Stimulated activated CD4-positive, alpha-beta T cell treated with anti-CD3 and anti-CD28 coated beads, Interleukin-4, amount 100 ng/mL, for 48 hours (primary cell): Measurements from ENCODE around the gene BRSK1.

ENCODE experiments used
- DNase-seq, 2 donors: peaks; one replicate each; pipeline ENCODE4 v3.0.0-alpha.2; 2020; ENCODE audit warnings: low read depth in 2 of 2

Gene BRSK1

DNA sequence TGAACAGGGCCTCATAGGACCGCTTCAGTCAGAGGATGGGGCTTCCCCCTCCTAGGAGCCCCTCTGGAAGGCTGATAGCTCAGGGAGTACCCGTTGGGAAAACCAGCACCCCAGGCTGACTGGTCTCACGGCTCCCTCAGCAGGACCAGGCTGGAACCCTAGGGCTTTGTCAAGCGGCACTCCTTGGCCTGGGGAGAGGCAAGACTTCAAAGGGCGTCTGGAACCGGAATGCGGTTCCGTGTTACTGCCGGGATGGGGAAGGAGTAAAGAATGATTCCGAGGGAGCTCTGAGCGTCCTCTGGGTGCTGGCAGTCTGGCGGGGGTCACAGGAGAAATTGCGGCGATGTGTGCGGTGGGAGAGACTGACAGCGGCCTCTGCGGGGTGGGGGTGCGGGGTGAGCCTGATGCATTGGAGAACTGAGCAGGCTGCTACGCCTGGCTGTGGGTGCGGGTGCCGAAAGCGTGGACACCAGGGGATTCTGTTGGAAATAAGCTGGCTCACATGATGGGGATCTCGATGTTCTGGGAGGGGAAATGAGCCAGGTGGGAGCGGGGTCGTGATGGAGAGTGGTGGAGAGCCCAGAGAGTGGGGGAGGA is 68.8 kb downstream of the BRSK1 start:
- DNase-seq, result no peak

DNA sequence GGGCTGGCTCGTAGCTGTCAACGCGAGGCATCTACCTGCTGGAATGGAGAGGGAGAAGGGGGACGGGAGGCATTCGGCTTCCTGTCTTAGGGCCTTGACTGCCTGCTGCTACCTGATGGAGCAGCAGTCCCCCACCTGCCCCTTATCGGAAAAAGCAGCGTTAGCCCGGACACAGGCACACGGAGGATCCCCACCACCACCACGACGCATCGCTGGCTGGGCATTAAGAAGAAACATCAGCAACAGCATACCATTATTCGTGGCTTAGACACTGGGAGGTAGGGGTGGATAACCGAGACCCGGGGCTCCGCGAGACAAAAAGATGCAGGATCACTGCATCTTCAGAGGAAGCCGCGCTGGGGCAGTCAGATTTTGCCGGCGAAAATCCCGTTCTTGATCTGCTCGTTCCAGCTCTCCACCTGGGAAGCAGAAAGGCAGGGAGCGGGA is 69.6 kb downstream of the BRSK1 start:
- no peak for DNase-seq

DNA sequence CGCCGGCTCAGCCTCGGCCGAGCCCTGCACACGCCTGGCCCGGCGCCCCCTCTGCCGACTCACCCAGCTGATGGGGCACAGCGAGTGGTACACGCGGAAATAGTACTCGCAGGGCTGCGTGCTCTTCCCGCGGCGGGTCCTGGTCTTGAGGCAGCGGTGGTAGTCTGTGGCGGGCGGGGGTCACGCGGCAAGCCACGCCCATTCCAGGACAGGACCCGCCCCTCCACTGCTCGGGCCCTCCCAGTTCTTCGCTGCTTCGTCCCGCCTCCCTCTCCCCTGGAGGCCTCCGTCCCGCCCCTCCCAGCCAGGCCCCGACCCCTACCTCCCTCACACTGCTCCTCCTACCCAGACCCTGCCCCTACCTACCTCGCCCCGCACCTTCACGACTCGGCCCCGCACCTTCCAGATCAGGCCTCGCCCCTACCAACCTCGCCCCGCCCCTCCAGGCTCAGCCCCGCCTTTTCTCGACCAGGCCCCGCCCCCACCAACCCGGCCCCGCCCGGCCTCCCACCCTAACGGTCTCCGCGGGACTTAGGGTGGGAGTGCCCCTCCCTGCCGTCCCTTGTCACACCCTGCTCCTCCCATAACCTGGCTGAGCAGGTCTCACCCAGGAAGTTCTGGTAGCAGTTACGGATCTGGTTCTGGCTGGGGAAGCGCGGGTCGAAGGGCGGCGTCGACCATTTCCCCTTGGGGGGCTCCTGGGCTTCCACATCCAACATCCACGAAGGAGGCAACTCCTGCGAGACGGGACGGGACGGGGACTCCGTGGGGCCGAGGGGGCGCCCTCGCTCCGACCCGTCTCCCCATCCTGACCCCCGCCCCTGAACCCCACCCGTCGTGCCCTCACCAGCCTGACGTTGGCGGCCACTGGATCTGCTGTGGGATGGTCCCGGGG is 70.3 kb downstream of the BRSK1 start:
- peak; percentile 45 to 54 for DNase-seq

DNA sequence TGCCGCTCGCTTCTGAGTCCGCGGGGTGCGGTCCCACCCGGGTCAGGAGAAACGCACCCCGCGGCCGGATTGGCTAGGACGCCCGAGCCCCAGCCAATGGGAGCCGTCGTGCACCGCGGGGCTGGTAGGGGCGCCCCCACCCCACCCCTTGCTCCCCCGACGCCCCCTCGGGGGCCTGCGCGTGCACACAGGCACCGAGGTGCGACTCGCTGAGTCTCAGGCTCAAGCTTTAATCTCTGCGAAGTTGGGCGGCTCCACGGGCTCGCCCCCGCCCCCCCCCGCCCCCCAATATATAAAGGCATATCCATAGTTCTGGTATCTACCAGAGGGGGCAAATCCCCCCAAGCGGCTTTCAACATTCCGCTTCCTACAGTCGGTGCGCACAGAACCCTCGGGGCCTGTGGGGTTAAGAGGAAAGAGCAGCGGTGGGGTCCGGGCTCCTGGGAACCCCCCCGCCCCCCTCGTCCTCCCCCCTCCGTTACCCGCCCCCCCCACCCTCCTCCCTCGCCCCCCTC is 71.0 kb downstream of the BRSK1 start, which contains the start of gene COX6B2:
Gene COX6B2, minus strand, starts transcription at position 22 of the 515 bp plus-strand sequence. CDS start 198 bp downstream, outside the sequence.
- no peak for DNase-seq

DNA sequence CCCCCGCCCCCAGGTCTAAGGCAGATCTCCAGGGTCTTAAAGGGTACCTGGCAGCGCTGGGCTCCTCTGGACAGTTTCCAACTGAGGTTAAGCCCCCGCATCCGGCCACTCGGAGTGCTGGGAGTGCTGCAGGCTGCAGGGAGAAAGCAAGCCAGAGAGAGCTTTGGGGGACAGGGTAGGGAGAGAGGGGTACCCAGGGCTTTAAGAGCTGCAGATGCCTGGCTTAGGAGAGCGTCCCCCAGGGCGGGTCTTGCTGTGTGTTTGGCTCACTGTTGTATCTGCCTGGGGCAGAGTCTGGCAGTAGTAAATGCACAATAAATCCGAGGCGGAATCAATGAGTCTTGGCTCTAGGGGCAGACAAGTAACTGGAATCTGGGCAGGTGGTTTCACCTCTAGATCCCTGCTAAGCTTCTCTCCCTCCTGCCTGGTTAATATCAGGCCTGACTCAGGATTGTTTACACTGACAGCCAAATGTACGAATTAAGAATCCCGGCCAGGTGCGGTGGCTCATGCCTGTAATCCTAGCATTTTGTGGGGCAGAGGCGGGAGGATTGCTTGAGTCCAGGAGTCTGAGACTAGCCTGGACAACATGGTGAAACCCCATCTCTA is 71.5 kb downstream of the BRSK1 start:
- DNase-seq, result no peak

DNA sequence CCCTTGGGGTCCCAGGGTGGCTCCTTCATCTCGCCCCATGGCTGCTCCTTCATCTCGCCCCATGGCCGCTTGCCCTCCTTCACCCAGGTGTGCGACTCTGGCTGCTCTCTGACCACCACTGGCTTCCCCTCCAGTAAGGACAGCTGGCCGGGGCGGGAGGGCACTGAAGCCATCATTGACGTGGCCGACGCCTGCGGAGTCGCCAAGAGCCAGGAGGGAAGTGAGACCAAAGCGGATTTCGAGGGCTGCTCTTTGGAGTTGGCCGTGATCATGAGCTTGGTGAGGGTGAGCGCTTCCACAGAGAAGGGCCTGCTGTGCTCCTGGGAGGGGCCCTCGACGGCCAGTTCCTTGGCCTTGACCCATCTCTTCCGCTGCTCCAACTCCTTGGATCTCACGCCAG is 74.7 kb downstream of the BRSK1 start:
- no peak for DNase-seq

DNA sequence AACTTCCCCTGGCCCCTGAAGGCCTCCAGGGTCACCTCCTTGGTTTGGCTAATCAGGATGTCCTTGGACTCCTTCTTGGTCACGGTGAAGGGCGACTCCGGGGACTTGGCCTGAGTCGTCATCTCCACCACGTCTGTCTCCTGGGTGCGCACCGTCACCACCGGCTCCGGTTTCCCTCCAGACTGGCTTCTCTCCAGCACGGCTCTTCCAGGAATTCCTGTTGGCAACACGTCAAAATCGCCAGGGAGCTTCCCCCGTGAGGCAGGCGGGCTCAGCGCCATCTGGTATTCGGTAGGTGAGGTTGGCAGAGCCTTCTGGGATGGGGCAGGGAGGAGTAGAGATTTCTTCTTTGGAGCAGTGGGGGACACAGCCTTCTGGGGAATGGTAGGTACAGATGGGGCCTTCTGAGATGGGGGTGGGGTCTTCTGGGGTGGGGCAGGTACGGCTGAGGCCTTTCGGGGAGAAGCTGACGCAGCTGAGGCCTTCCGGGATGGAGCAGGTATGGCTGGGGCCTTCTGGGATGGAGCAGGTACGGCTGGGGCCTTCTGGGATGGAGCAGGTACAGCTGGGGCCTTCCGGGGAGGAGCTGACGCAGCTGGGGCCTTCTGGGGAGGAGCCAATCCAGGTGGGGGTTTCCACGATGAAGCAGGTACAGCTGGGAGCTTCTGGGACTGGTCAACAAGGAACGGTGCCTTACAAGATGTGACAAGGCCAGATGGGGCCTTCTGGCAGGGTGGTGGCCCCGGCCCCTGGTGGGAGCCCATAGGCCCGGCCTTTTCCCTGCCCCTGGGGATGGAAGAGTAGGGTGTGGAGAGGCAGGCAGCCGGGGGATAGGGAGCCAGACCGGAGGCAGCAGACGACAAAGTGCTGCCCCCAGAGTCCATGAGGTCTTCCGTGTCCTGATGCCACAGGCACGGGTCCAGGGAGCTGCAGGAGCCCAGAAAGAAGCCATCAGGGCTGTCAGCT is 75.4 kb downstream of the BRSK1 start:
- DNase-seq, result no peak

DNA sequence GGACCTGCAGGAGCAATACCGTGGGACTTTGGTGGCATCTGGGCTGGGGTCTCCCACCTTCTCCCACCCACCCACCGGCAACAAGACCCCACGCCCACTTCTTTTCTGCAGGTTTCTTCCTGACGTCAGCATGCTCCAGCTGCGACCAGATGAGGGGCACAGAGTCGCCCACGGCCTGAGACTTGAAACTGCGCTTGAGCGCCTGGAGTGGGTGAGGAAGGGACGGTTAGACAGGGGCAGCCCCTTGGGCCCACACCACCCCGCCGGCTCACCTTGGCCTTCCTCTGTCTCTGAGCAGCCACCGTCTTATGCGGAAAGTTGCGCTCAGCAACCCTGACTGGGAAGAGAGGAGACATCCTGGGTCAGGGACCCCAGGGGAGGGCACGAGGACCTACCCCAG is 77.1 kb downstream of the BRSK1 start:
- no peak for DNase-seq
